Measurements from ENCODE around the gene MIOS. TPM values are rescaled to one million over a fixed set of nuclear protein-coding genes. Genes with fewer than 3 reads are reported as not detected.

The MIOS gene
- total RNA-seq, 1 experiment from 2014 or later = 41.3 TPM

DNA sequence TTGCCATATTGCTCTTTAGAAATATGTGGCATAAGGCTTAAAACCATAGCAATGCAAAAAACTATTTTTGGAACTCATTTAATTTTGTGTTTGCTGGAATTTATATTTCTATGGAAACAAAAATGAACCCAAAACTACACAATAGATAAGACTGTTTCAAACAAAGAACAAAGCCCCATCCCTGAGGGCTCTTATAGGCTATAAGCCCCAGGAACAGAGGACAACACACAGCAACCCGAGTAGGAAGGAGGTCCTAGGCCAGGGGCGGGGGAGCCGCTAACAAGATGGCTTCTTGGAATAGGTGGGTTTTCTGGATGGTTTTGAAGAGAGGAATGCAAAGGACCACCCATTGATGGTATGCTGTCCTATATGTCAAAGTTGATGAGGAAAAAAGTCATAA lies 39.6 kb upstream of the MIOS start:
- ATAC-seq (no peak), DNase-seq (ENCODE audit: low spot score) (no peak)
- TF ChIP-seq, protein P1, sequence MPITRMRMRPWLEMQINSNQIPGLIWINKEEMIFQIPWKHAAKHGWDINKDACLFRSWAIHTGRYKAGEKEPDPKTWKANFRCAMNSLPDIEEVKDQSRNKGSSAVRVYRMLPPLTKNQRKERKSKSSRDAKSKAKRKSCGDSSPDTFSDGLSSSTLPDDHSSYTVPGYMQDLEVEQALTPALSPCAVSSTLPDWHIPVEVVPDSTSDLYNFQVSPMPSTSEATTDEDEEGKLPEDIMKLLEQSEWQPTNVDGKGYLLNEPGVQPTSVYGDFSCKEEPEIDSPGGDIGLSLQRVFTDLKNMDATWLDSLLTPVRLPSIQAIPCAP (CRISPR knock-in tag; IDR thresholded peaks at IDR 0.05) = no peak
- TF ChIP-seq ZBTB21 (CRISPR knock-in tag; IDR thresholded peaks at IDR 0.05; ENCODE audit: borderline replicate concordance) = no peak
- H3K27me3 Mint-ChIP-seq (ENCODE audit: low read depth) = no peaks in the 10 kb centered on the region
- no peak overlapping the region for H3K4me3 Mint-ChIP-seq
- ChIA-PET CTCF (no interaction called here), POLR2A (no interaction called here)
- H3K4me1 Mint-ChIP-seq = no peaks in the 10 kb centered on the region
- no peak overlapping the region for H3K27ac Mint-ChIP-seq
- peaks cover 6% of the 10 kb centered on the region for H3K9me3 Mint-ChIP-seq
- H3K36me3 Mint-ChIP-seq = no peaks in the 10 kb centered on the region

DNA sequence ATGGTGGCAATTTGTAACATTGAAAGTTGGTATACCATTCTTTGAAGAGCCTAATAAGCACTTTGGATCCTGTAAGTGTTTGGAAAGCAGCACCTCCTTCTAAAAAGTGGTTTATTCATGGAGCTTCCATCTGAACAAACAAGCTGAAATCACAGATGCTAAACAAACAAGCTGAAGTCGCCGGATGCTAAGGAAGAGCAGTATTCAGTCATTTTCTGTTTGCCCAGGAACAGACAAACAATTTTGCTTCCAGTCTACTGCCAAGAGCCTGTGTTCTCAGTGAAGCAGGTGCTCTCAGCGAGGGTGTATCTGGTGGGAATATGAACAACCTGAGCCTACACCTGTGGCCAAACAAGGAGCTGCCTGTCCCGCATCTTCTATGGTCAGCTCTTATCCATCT lies 37.4 kb upstream of the MIOS start:
- ATAC-seq (no peak), DNase-seq (ENCODE audit: low spot score) (no peak)
- H3K36me3 Mint-ChIP-seq = no peaks in the 10 kb centered on the region
- H3K9me3 Mint-ChIP-seq = peaks cover 6% of the 10 kb centered on the region
- TF ChIP-seq GABPB1 (CRISPR knock-in tag; IDR thresholded peaks at IDR 0.05) = no peak
- no peak for TF ChIP-seq MYBL2 (CRISPR knock-in tag; IDR thresholded peaks at IDR 0.05)
- TF ChIP-seq, protein P2, sequence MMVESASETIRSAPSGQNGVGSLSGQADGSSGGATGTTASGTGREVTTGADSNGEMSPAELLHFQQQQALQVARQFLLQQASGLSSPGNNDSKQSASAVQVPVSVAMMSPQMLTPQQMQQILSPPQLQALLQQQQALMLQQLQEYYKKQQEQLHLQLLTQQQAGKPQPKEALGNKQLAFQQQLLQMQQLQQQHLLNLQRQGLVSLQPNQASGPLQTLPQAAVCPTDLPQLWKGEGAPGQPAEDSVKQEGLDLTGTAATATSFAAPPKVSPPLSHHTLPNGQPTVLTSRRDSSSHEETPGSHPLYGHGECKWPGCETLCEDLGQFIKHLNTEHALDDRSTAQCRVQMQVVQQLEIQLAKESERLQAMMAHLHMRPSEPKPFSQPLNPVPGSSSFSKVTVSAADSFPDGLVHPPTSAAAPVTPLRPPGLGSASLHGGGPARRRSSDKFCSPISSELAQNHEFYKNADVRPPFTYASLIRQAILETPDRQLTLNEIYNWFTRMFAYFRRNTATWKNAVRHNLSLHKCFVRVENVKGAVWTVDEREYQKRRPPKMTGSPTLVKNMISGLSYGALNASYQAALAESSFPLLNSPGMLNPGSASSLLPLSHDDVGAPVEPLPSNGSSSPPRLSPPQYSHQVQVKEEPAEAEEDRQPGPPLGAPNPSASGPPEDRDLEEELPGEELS (CRISPR knock-in tag; IDR thresholded peaks at IDR 0.05) = no peak
- TF ChIP-seq, protein P3, sequence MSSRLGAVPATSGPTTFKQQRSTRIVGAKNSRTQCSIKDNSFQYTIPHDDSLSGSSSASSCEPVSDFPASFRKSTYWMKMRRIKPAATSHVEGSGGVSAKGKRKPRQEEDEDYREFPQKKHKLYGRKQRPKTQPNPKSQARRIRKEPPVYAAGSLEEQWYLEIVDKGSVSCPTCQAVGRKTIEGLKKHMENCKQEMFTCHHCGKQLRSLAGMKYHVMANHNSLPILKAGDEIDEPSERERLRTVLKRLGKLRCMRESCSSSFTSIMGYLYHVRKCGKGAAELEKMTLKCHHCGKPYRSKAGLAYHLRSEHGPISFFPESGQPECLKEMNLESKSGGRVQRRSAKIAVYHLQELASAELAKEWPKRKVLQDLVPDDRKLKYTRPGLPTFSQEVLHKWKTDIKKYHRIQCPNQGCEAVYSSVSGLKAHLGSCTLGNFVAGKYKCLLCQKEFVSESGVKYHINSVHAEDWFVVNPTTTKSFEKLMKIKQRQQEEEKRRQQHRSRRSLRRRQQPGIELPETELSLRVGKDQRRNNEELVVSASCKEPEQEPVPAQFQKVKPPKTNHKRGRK (CRISPR knock-in tag; IDR thresholded peaks at IDR 0.05; ENCODE audit: borderline replicate concordance) = no peak
- TF ChIP-seq HMGA2 (CRISPR knock-in tag; IDR thresholded peaks at IDR 0.05) = no peak
- TF ChIP-seq TP53 (CRISPR knock-in tag; IDR thresholded peaks at IDR 0.05) = no peak
- no peak for TF ChIP-seq ZNF423 (CRISPR knock-in tag; IDR thresholded peaks at IDR 0.05)
- no peak for TF ChIP-seq ZNF396 (CRISPR knock-in tag; IDR thresholded peaks at IDR 0.05; ENCODE audit: borderline replicate concordance)
- TF ChIP-seq ELF4 (CRISPR knock-in tag; IDR thresholded peaks at IDR 0.05; ENCODE audit: low read depth) = no peak
- TF ChIP-seq IRF2 (CRISPR knock-in tag; IDR thresholded peaks at IDR 0.05; ENCODE audit: borderline replicate concordance, low read depth) = no peak
- no peak for TF ChIP-seq RORB (CRISPR knock-in tag; IDR thresholded peaks at IDR 0.05)
- TF ChIP-seq, protein P4, sequence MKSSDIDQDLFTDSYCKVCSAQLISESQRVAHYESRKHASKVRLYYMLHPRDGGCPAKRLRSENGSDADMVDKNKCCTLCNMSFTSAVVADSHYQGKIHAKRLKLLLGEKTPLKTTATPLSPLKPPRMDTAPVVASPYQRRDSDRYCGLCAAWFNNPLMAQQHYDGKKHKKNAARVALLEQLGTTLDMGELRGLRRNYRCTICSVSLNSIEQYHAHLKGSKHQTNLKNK (CRISPR knock-in tag; IDR thresholded peaks at IDR 0.05) = no peak
- H3K4me3 Mint-ChIP-seq = no peak overlapping the region
- H3K27me3 Mint-ChIP-seq (ENCODE audit: low read depth) = no peaks in the 10 kb centered on the region
- no peaks in the 10 kb centered on the region for H3K4me1 Mint-ChIP-seq
- no peak overlapping the region for H3K27ac Mint-ChIP-seq
- ChIA-PET POLR2A (no interaction called here), CTCF (interaction anchor here (0.7 to 0.9 kb wide), 3 partner anchors 42 to 307 kb away, joined by 3 to 4 read pairs (median 3); no protein-coding TSS in a partner anchor)

DNA sequence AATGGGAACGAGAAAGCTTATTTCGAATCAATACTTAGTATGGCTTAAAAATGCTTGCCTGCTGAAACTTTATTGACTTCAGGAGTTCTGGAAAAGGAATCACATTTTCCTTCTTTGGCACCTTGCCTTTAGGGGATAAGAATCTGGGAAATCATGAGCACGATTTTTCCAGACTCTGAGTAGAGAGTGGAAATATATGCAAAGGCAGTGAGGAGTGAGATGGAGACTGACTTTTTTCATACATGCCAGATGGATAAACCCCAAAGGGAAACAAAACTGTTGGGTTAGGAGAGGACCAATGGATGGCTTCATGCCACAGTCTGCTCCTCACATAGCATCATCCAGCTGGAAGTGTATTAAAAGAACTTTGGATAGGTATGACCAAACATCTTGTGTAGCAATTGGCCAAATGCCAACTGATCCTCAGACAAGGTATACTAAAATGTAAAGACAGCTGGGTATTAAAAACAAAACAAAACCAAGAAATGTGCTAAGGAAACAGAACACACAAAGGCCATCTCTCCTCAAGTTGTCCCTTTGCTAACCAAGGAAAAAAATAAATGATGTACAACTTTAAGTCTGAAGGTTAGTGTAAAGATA lies 32.8 kb upstream of the MIOS start:
- CTCF ChIA-PET = no interaction called here
- DNase-seq (ENCODE audit: low spot score) = no peak
- Mint-ChIP-seq H3K27ac (no peak overlapping the region), H3K36me3 (no peaks in the 10 kb centered on the region), H3K9me3 (no peaks in the 10 kb centered on the region), H3K4me3 (no peak overlapping the region), H3K4me1 (peaks cover 7% of the 10 kb centered on the region; the same call in 1 of the 2 replicates), H3K27me3 (ENCODE audit: low read depth) (no peaks in the 10 kb centered on the region)
- no peak for ATAC-seq
- POLR2A ChIA-PET = no interaction called here
- TF ChIP-seq, protein P5, sequence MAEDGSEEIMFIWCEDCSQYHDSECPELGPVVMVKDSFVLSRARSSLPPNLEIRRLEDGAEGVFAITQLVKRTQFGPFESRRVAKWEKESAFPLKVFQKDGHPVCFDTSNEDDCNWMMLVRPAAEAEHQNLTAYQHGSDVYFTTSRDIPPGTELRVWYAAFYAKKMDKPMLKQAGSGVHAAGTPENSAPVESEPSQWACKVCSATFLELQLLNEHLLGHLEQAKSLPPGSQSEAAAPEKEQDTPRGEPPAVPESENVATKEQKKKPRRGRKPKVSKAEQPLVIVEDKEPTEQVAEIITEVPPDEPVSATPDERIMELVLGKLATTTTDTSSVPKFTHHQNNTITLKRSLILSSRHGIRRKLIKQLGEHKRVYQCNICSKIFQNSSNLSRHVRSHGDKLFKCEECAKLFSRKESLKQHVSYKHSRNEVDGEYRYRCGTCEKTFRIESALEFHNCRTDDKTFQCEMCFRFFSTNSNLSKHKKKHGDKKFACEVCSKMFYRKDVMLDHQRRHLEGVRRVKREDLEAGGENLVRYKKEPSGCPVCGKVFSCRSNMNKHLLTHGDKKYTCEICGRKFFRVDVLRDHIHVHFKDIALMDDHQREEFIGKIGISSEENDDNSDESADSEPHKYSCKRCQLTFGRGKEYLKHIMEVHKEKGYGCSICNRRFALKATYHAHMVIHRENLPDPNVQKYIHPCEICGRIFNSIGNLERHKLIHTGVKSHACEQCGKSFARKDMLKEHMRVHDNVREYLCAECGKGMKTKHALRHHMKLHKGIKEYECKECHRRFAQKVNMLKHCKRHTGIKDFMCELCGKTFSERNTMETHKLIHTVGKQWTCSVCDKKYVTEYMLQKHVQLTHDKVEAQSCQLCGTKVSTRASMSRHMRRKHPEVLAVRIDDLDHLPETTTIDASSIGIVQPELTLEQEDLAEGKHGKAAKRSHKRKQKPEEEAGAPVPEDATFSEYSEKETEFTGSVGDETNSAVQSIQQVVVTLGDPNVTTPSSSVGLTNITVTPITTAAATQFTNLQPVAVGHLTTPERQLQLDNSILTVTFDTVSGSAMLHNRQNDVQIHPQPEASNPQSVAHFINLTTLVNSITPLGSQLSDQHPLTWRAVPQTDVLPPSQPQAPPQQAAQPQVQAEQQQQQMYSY (CRISPR knock-in tag; IDR thresholded peaks at IDR 0.05) = no peak
- TF ChIP-seq NR1H2 (CRISPR knock-in tag; IDR thresholded peaks at IDR 0.05) = no peak
- no peak for TF ChIP-seq NFE2L1 (CRISPR knock-in tag; IDR thresholded peaks at IDR 0.05)
- no peak for TF ChIP-seq FOXJ3 (CRISPR knock-in tag; IDR thresholded peaks at IDR 0.05; ENCODE audit: borderline replicate concordance)
- TF ChIP-seq SMAD4 (CRISPR knock-in tag; IDR thresholded peaks at IDR 0.05) = no peak
- no peak for TF ChIP-seq ZNF416 (CRISPR knock-in tag; IDR thresholded peaks at IDR 0.05)
- TF ChIP-seq ZNF263 (CRISPR knock-in tag; IDR thresholded peaks at IDR 0.05; ENCODE audit: low read depth) = no peak
- no peak for TF ChIP-seq KAT7 (CRISPR knock-in tag; IDR thresholded peaks at IDR 0.05; ENCODE audit: borderline replicate concordance)
- TF ChIP-seq FOXK1 (CRISPR knock-in tag; IDR thresholded peaks at IDR 0.05) = no peak
- TF ChIP-seq JAZF1 (CRISPR knock-in tag; IDR thresholded peaks at IDR 0.05) = no peak
- no peak for TF ChIP-seq TP53 (CRISPR knock-in tag; IDR thresholded peaks at IDR 0.05)
- TF ChIP-seq IRF2 (CRISPR knock-in tag; IDR thresholded peaks at IDR 0.05; ENCODE audit: borderline replicate concordance, low read depth) = no peak
- TF ChIP-seq CREM (CRISPR knock-in tag; IDR thresholded peaks at IDR 0.05) = no peak
- no peak for TF ChIP-seq EMX1 (CRISPR knock-in tag; IDR thresholded peaks at IDR 0.05)
- TF ChIP-seq ZNF219 (CRISPR knock-in tag; IDR thresholded peaks at IDR 0.05; ENCODE audit: borderline replicate concordance) = no peak

Measured in WTC11 (cell line).